SK-MEL-5 (cell line): ENCODE measurements around the gene CREB3L2. TPM values are rescaled to one million over a fixed set of nuclear protein-coding genes. Genes with fewer than 3 reads are reported as not detected.

Experiments used
- DNase-seq: peaks from one replicate; pipeline ENCODE4 v3.0.0-alpha.2; 2016; ENCODE audit warnings: low read depth, low spot score
- in situ Hi-C: cut with HindIII; loops from 2 replicates; pipeline ENCODE4 v1.10.0; 2016; ENCODE audit warnings: low sequenced_read_pairs, high pct_unique_total_duplicates, low pct_unique_long_range_greater_than_20kb
- total RNA-seq: library from RNA; depleted of rRNA; stranded (reverse); fragments of >200 nt; shearing (Covaris generic); gene quantifications from 2 replicates; pipeline ENCODE4 v1.2.3, GENCODE V29; 2014

Gene CREB3L2
- total RNA-seq, 1 experiment from 2014 or later: 12.0 TPM

DNA sequence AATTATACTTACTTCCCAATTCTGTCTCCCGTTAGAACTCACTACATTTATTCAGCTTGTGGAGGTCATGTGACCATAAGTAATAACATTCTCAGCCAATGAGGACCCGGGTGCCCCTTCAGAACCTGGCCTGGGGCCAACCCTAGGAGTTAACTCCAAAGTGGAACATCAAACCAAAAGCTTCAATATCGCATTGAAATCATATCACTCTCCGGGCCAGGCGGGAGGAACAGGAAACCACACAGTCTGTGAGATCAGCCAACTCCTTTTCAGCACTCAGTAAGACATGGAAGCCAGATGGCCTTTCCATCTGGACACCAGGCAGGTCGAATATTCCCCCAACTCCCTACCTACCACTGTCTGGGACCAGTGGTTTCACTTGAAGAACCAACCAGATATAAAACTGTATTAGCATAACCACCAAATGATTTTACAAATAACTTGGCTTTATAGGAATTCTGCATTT, 5.5 kb downstream of the CREB3L2 start:
- in situ Hi-C loops: loop anchor here (10.0 kb wide), 1 partner anchor 52 kb away; no protein-coding TSS in a partner anchor
- DNase-seq: no peak

DNA sequence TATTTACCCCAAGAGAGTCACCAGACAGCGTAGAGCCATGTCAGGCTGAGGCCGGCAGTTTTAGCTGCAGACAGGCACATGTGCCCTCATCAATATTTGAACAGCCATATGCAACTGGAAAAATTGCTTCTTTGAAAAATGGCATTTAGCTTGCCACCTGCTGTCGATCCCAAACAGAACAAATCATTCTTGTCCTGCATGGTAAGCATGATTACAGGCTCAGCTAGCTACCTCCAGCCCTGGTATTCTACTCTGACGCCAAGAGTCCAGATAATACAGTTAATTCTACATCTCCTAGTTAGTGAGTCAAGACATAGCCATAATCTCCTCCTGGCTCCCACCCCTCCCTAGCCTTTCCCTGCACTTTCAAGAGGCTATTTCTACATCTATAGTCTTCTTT, 7.7 kb downstream of the CREB3L2 start:
- in situ Hi-C loops: loop anchor here (10.0 kb wide), 1 partner anchor 49 kb away; no protein-coding TSS in a partner anchor
- no peak for DNase-seq

DNA sequence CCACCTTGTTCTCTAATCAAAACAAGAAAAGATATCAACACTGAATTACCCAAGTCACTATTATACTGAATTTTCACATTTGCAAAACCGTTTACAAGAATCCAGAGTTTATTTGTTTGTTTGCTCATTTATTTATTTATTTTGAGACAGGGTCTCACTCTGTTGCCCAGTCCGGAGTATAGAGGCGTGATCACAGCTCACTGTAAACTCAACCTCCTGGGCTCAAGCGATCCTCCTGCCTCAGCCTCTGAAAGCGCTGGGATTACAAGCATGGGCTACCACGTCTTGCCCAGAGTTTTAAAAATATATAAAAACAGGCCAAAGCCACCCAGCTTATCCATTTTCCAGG, 8.5 kb downstream of the CREB3L2 start:
- in situ Hi-C loops: loop anchor here (10.0 kb wide), 1 partner anchor 49 kb away; no protein-coding TSS in a partner anchor
- DNase-seq: no peak

DNA sequence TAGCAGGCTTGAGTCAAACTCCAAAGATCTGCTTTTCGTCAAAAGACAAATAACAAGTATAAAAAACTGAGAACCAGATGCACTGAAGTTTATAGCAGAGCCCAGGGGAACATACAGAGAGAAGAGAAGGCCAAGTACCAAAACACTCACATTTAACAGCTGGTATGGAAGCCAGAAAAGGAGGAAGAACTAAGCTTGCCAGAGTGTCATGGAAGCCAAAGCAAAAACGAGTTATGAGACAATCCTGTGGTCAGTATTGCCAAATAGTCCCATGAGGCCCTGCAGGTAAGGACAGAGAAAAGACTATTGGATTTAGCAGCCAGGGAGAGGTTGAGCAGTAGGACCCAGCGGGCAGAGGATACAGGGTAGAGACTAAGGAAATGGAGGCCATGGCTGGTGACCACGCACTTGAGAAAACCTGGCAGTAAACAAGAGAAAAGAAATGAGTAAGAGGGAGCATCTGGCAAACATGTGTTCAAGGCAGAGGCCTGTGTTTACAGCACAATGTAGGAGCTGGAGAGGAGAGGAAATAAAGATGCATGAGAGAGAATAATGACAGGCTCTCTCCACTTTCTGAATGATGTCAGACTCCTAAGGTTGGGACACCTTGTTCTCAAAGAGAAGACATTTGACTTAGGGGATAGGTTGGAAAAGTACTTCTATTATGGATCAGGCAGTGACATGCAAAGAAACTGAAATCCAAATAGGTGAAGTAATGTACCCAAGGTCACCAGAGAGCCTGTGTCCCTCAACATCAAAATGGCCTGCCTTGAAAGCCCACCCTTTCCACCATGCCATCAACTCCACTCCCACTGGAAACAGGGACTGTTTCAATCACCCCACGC, 9.1 kb downstream of the CREB3L2 start:
- in situ Hi-C loops: loop anchor here (10.0 kb wide), 1 partner anchor 48 kb away; no protein-coding TSS in a partner anchor
- DNase-seq: no peak

DNA sequence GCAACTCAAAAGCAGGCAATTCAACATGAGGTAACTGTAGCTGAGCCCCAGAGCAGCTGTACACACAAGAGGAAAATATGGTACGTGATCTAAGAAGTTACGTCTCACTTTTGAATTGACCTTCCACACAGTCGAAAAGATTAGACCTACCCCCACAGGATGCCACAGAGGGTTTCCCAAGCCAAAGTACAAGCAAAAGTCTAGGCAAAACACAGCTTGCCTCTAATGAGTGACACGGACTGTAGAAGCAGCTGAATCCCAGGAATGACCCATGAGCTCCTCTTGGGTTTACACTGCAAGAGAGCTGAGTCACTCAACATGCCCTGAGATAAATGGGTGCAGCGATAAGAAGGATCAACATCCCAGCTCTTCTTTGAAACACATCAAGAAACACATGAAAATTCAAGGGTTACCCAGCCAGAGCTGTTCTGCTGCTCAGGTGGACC, 9.8 kb downstream of the CREB3L2 start:
- no peak for DNase-seq
- in situ Hi-C loops: loop anchor here (10.0 kb wide), 1 partner anchor 47 kb away; no protein-coding TSS in a partner anchor

DNA sequence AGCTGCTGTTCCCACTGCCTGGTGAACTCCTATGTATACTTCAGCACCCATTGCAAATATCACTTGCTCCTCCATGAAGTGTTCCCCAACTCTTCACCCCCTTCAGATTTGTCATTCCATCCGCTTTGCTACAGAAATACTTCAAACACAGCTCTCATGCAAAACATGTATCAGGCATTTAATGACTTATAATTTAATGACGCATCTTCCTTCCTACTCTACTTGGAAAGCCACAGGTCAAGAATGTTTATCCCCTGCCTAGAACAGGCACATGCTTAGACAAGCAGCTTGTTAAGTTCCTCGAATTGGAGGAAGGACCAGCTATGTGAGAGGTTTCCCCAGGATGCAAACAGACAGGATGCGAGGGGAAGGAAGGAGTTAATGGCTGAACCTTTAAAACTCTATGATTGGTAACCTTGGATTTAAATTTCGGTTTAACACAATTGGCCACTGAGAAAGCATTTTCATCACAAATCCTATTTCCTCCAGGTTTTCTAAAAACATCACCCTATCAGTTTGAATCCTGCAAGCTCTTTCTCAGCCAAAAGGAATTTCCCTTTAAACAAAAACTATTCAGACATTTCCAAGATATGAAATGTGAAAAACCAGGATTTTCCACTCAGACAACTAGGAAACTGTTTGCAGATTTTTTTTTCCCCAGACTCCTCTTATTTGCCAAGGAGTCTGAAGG, 11.5 kb downstream of the CREB3L2 start:
- in situ Hi-C loops: loop anchor here (10.0 kb wide), 1 partner anchor 46 kb away; no protein-coding TSS in a partner anchor
- no peak for DNase-seq

DNA sequence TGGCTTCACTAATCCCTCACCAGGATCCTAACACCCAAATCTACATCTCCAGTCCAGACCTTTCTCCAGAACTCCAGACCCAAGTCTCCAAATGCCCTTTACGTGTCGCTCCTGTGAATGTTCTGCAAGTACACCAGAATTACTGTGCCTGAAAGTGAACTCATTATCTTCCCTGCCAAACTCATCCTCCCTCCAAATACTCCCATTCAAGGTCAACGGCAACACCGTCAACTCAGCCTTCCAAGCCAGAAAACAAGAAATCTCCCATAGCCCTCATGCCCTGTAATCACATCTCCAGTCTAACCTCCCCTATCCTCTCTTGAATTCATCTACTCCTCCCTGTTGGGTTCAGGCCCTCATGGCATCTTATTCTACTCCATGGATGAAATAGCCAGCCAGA, 12.3 kb downstream of the CREB3L2 start:
- DNase-seq: no peak
- in situ Hi-C loops: no loop called here

DNA sequence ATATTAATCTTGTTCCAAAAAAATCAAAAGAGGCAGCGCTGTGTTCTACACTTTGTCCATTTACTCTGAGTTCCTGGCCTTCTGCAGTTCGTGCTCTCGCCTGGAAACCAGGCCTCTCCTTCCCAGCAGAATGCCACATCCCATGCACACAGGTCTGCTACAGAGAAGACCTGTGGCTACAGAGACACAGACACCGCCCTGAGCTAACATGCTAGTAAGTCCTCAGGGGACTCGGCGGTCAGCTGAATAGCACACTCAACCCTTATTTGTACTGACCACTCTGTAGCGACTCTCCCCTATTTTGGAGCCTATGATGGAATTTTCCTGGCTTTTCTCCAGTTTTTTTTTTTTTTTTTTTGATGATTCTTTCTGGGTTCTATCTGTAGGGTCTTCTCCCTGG, 12.8 kb downstream of the CREB3L2 start:
- in situ Hi-C loops: no loop called here
- no peak for DNase-seq

DNA sequence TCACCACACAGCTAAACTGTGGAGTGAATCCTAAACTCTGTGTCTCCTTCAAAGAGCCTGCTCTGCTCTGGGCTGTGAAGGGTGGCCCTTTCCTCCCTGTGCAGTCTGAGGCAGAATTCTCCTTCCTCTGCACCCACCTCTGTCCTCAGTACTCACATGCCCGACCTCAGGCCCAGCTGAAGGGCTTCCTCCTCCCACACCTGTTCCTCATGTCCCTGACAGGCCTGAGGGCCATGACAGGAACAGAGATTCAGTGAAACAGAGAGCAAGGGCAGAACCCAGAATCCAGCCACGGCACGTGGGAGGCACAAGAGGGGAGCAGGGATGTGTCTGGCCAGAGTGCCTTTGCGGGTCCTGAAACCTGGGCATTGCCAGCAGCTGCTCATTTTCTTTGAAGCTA, 13.9 kb downstream of the CREB3L2 start:
- DNase-seq: no peak
- in situ Hi-C loops: no loop called here

DNA sequence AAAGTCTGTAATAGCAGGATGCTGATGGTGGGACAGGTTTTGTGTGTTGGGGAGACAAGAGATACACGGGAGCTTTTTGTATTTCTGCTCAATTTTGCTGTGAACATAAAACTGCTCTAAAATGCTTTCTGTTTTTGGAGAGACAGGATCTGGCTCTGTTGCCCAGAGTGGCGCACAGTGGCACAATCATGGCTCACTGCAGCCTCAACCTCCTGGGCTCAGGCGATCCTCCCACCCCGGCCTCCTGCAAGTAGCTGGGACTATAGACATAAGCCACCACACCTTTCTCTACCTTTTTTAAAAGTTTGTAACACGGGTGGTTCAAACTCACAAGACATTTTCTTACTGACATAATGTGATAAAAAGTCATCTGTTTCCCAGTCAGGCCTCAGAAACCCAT, 14.3 kb downstream of the CREB3L2 start:
- in situ Hi-C loops: no loop called here
- no peak for DNase-seq

DNA sequence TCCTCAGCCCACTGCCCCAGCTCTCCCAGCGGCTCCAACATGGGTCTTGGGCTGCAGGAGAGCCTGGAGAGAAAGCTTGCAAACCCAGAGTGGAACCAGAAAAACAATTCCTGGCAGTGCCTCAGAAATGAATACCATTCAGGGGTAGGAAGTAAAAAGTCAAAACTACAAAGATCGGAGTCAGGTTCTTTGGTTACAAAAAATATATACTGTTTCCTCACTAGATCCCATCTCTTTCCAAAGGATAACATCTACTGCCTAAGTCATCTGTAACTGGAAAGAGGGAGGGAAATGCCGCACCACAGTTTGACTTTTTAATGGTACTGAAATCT, 14.9 kb downstream of the CREB3L2 start:
- no peak for DNase-seq
- in situ Hi-C loops: no loop called here

DNA sequence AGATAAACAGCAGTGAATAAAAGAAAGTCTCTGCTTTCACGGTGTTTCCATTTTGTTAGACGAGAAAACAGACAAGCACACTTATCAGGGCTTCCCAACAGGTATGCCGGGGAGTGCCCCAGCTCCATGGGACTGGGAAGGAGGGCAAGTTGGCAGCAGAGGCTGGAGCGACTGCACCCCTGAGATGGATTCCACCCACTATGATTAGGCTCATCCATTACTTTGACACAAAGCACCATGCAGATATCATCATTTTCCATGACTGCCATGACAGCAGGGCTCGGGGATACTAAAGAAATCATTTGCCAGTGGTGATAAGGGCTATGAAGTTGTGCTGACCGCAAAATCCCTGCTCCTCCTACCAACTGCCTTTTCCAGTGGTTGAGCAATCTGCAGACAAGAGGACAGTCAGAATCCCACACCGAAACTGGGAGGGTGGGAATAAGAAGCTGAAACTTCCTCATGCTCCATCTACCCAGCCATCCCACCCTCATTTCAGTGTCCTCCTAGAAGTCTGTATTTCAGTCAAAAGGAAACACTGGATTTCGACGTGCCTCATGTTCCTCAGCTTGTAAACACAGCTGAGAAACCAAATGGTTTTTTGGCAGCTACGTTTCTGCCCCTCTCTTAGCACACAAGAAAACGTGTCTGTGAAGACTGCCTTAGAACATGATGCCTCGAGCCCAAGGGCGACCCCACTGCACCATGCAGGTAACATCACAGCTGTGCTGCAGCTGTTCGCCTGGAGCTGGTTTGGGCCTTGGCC, 15.5 kb downstream of the CREB3L2 start:
- in situ Hi-C loops: no loop called here
- no peak for DNase-seq

DNA sequence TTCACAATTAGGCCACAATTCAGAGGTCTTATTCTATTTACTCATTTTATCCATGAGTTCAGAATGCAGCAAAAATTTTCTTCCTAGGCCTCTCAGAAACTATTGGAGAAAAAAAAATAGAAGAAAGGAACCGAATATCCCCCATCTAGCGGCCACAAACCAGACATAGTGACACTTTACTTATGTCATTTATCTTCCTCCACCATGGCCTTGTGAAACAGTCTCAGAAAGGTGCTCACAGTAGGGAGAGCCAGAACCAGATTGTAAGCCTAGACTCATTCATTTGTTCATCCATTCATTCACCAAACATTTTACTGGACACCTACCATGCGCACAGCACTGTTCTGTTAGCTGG, 16.0 kb downstream of the CREB3L2 start:
- no peak for DNase-seq
- in situ Hi-C loops: no loop called here

DNA sequence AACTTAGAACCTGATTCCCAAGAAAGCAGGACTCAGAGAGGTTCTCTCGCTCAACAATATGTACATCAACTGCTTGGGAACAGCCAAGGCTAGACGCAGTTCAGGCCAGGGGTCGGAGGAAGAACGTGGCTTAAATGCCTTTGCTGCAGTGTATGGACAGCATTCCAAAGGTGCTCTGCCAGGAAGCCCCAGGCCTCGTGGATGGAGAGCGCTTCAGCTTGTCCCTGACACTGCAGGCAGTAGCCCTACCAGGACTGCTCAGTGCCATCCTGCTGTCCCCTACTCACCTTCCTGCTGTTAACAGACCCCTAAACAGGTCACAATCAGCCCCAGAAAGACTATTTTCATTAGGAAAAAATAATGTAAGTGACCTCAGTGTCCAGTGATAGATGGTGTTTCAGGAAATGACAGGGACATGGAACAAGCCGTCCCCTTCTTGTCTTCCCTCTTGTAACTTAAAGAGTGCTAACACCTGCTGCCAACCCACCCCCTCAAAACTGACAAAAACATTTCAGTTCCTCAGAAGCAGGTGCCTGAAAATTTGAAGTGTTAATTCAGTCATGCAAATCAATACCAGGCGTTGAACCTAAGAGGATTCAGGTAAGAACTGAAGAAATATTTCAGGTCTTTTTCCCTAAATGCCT, 16.5 kb downstream of the CREB3L2 start:
- DNase-seq: no peak
- in situ Hi-C loops: no loop called here

DNA sequence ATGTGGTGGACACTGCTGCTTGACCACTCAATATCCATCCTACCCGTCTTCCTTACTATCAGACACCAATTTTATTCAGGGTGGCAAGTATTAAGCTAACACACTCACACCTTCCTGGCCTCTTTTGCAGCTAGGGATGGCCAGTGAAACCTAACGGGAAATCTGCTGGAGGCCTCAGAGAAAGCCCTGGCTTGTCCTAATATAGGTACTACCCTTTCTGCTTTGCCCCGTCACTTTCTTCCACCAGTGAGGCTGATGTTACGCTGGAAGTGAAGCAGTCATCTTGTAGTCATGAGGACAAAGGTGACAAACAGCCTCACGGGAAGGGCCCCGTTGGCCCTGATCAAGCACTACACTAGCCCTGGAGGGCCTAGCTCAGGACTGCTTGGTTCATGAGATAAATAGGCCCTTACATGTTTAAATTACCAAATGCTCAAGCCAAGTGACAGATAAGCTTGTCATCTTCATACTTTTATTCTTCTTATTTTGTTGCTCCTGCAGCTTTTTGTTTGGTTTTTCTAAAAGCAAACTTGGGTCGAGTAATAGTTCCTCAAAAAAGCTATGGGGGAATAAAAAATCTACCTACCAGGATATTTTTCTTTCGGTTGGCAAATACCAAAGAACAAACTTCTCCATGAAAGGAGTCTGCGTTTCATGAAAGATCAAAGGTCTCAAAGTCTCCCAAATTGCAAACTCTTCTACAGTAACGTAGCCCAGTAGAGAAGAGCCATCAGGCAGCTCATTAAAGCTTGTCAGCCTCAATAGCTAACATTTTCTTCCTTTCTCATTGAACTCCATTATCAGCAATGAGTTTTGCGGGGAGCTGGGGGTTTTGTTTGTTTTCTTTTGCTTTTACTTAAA, 17.5 kb downstream of the CREB3L2 start:
- in situ Hi-C loops: no loop called here
- no peak for DNase-seq

DNA sequence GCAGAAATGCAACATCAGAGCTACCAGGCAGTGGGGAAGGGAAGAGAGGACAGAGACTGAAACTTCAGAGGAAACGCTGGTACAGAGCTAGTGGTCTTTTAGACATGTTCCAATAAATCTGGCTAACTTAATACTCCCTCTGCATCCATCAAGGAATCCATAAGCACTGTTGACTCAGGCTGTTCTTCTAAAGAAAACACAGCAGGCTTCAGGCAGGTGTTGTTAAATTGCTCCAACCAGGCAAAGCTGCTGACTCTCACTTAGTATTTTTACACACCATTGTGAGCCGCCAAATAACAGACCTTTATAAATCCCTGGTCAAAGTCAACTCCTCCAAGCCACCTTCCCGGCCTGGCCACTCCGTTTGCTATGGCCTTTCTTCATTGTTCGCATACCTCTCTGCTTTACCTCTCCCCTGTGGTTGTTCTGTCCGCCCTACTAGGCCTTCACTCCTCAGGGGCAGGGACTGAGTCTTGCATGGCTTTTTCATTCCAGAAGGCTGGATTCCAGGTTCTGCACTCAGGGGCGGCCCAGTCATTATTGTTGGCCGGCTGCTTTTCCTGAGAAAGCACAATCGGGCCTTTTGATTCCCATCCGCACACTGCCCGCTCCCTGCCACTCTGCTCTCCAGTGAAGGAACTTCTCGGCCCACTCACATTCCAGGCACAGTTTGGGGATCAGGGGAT, 18.4 kb downstream of the CREB3L2 start:
- no peak for DNase-seq
- in situ Hi-C loops: no loop called here
